Measurements from ENCODE around the gene NRF1. TPM values are rescaled to one million over a fixed set of nuclear protein-coding genes. Genes with fewer than 3 reads are reported as not detected.

NRF1 gene
- total RNA-seq, 4 donors from 2014 or later = 16.9 to 37.1 (median 27.0) TPM

DNA sequence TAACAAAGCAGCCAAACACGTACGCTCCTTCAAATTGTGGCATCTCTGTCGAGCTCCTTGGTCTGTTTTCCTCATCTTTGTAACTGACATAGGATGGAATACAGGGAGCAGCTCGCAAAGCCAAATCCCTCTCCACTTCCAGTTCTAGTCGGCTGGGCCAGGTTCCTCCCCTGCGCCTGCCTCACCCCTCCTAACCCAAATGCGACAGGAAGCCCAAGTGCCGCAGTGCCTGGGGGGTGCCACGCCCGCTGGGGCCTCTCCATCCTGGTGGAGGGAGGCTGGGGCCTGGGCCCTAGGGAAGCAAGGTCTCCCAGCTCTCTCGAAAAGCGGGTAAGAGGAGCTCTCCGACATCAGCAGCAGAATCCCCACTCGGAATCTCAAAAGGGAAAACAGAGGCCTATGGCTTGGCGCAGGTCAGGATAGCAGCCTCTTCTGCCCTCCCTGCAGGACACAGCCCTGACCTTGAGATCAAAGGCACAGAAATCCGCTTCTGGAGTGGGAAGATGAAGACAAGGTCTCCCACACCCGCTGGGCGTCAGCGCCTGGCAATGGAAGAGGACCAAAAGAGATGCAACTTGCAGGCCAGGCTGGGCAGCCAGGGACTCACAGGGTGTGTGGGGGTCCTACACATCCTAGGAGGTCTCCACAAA is 165.8 kb downstream of the NRF1 start:
- WGBS, 2 donors = 73 to 90% methylated on average over 15 to 16 of the region's 19 CpGs
- Histone ChIP-seq H3K4me1 (peaks cover 16 to 30% of the 10 kb centered on the region in 2 donors), H3K27me3 (peaks cover 10% of the 10 kb centered on the region), H3K4me3 (replicated peaks in 1 of 3) (no peak overlapping the region), H3K27ac (no peak overlapping the region), H3K36me3 (no peaks in the 10 kb centered on the region), H3K9me3 (no peaks in the 10 kb centered on the region)
- DNase-seq = no peak
- TF ChIP-seq POLR2A (IDR thresholded peaks at IDR 0.05) = no peak
- TF ChIP-seq, protein P1, sequence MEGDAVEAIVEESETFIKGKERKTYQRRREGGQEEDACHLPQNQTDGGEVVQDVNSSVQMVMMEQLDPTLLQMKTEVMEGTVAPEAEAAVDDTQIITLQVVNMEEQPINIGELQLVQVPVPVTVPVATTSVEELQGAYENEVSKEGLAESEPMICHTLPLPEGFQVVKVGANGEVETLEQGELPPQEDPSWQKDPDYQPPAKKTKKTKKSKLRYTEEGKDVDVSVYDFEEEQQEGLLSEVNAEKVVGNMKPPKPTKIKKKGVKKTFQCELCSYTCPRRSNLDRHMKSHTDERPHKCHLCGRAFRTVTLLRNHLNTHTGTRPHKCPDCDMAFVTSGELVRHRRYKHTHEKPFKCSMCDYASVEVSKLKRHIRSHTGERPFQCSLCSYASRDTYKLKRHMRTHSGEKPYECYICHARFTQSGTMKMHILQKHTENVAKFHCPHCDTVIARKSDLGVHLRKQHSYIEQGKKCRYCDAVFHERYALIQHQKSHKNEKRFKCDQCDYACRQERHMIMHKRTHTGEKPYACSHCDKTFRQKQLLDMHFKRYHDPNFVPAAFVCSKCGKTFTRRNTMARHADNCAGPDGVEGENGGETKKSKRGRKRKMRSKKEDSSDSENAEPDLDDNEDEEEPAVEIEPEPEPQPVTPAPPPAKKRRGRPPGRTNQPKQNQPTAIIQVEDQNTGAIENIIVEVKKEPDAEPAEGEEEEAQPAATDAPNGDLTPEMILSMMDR (IDR thresholded peaks at IDR 0.05) = no peak
- intact Hi-C loops (cut with DNase I) = no loop called here

DNA sequence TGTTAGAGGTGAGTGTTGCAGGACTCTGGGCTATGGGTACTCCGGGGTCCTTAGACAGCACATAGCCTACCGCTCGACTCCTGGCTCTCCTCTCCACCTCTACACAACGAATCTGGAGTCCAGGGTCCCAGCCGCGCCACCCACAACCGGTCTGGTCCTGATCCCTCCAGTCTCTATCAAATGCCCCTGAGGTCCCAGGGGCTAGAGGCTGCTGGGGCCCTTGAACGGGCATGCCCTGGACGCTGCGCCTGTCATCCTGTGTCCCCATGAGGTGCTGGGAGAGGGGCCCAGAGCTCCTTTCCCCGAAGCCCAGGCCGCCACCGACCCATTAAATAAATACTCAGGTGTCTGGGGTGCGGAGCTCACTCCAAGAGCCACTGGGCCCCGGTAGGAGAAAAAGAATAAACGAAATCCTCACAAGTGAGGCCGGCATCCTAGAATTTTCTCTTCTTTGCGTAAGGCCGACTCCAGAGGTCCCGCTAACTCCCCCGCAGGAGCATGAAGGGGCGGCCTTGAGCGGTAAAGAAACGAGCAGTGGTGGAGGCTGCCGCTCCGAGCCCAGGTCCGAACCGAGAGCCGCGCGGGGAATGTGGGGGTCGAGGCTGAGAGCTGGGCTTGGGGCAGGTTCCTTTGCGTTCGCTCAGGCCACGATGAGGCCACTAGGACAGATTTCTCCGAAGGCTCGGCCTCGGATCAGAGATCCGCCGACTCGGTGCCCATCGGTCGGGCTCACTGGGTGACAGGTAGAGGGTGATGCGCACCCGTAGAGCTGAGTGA is 166.7 kb downstream of the NRF1 start:
- no peak for DNase-seq
- no peaks in the 10 kb centered on the region for H3K36me3 ChIP-seq
- H3K4me1 ChIP-seq = peaks cover 18 to 34% of the 10 kb centered on the region in 2 donors
- no peak overlapping the region for H3K27ac ChIP-seq
- no peaks in the 10 kb centered on the region for H3K9me3 ChIP-seq
- TF ChIP-seq, protein P1 (IDR thresholded peaks at IDR 0.05) = no peak
- no peak for TF ChIP-seq POLR2A (IDR thresholded peaks at IDR 0.05)
- 44 to 58% methylated on average over 25 to 28 of the region's 45 CpGs for WGBS, 2 donors
- intact Hi-C loops (cut with DNase I) = no loop called here
- peaks cover 15% of the 10 kb centered on the region for H3K27me3 ChIP-seq
- peak overlapping the region in 1 of 3 donors; percentile 49 for H3K4me3 ChIP-seq (replicated peaks in 1 of 3)

DNA sequence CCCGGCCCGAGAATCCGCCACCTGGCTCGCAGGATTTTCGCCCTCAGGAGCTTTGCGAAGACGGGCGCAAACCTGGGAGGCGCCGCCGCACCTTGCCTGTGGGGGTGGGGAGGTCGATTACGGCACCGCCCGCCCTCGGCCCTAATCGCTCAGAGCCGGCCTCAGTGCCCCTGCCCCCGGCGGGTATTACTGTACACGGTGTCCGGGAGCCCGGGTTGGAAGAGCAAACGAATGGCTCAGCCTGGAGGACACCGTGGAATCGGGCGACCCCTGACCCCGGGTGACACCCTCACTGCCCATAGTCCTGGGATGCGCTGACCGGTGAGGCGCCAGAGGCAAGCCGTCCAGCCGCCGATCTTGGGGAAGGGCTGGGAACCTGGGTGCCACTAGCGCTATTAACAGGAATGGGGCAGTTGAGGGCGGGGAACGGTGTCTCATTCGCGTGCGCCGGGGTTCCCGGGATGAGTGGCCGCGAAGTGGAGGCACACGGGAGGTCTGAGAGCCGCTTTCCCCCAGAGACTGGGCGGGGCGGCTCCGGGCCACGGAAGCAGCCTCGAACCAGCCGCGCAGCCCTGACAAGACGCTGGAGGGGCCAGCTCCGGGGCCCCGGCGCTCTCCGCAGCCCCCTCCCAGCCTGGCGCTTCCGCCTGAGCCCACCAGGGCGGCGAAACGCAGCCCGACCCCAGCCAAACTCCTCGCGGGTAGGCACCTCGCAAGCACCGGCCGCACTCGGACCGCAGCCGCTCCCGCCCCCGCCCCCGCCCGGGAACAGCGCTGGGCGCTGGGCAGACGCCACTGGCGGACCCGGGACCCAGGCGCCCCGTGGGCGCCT is 167.5 kb downstream of the NRF1 start:
- WGBS, 2 donors = 4% methylated on average over 10 of the region's 84 CpGs; no CpG with 5 or more reads in 1 of the 2 donors
- DNase-seq = peak in 1 of 2 donors; percentile 23
- intact Hi-C loops (cut with DNase I) = no loop called here
- TF ChIP-seq, protein P1 (IDR thresholded peaks at IDR 0.05) = peak in 1 of 6 experiments; percentile 5
- no peak for TF ChIP-seq POLR2A (IDR thresholded peaks at IDR 0.05)
- H3K27me3 ChIP-seq = peaks cover 22% of the 10 kb centered on the region
- peak overlapping the region; percentile 39 to 62 (median 49) for H3K4me3 ChIP-seq (replicated peaks in 1 of 3)
- no peaks in the 10 kb centered on the region for H3K9me3 ChIP-seq
- no peaks in the 10 kb centered on the region for H3K36me3 ChIP-seq
- peaks cover 20 to 34% of the 10 kb centered on the region in 2 donors for H3K4me1 ChIP-seq
- peak overlapping the region in 1 of 3 donors; percentile 48 for H3K27ac ChIP-seq

DNA sequence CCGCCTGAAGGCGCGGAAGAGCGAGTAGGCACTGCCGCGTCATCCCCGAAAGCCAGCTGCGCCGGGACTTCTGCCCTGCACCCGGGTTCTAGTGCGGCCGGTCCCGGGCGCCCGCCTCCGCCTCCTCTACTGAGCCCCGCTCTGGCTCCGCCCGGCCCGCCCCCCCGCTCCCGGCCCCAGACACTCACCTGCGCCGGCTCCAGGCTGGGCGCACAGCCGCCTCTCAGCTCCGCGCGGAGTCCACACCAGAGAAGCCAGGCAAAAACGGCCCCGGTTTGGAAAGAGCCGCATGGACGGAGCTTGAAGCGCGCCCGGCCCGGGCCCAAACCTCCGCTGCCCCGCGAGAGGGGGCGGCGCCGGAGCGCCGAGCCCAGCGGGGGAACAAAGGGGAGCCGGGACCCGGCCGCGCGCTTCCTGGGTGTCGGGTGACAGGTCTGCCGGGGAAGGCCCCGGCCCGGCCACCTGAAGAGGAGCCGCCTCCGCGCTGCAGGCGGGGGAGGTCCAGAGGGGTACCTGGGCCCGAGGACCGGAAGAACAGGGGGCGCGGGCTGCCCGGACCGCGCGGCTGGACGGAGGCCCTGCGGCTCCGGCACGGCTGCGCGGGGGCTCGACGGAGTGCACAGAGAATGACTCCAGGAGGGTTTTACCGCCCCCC is 168.2 kb downstream of the NRF1 start:
- peak in 1 of 2 donors; percentile 80 for DNase-seq
- intact Hi-C loops (cut with DNase I) = no loop called here
- Histone ChIP-seq H3K36me3 (no peaks in the 10 kb centered on the region), H3K4me3 (replicated peaks in 1 of 3) (peak overlapping the region; percentile 39 to 62 (median 49)), H3K27ac (peak overlapping the region in 1 of 3 donors; percentile 48), H3K9me3 (no peaks in the 10 kb centered on the region), H3K4me1 (peaks cover 20 to 35% of the 10 kb centered on the region in 2 donors), H3K27me3 (peaks cover 29% of the 10 kb centered on the region)
- TF ChIP-seq, protein P1 (IDR thresholded peaks at IDR 0.05) = no peak
- TF ChIP-seq POLR2A (IDR thresholded peaks at IDR 0.05) = peak in 1 of 2 donors; percentile 72
- 0 to 1% methylated on average over 15 to 28 of the region's 76 CpGs for WGBS, 2 donors

All from thyroid gland (tissue), 4 donors.